Measurements from ENCODE around the gene PRR15L. TPM values are rescaled to one million over a fixed set of nuclear protein-coding genes. Genes with fewer than 3 reads are reported as not detected.
A peak's percentile ranks its signal among the peaks of the same experiment; 100 is the strongest.

Gene PRR15L
- total RNA-seq, 4 donors from 2014 or later: 111 to 230 (median 182) TPM

GRCh38 chr17:48001197-48001596 is 43.5 kb upstream of the PRR15L start:
- H3K4me3 ChIP-seq: no peak overlapping the region

DNA sequence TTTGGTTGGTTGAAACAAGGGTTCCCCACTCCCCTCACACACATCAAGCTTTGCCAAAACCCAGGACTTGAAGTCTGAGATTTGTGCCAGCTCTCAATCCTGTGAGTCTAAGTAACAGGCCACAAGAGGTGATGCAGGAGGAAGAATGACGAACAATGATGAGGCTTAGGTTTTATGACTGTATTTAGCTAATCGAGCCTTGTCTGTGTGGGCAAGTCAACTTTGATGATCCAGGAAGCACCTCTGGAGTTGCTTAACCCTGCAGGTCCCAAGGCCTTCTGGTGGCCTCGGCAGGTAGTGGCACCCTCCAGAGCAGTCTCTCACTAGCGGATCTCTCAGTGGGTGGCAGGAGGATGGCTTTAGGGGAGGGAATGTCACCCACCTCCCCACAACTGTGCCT is 41.9 kb upstream of the PRR15L start:
- Histone ChIP-seq H3K36me3 (no peaks in the 10 kb centered on the region), H3K27ac (no peak overlapping the region), H3K4me1 (peaks cover 0 to 17% (median 9%) of the 10 kb centered on the region in 4 donors), H3K4me3 (no peak overlapping the region), H3K27me3 (no peaks in the 10 kb centered on the region), H3K9me3 (no peaks in the 10 kb centered on the region)
- 43% methylated on average over 4 of the region's 4 CpGs; no CpG with 5 or more reads in 1 of the 2 donors for WGBS, 2 donors (ENCODE audit: low coverage in 1 of 2)
- TF ChIP-seq, protein P1, sequence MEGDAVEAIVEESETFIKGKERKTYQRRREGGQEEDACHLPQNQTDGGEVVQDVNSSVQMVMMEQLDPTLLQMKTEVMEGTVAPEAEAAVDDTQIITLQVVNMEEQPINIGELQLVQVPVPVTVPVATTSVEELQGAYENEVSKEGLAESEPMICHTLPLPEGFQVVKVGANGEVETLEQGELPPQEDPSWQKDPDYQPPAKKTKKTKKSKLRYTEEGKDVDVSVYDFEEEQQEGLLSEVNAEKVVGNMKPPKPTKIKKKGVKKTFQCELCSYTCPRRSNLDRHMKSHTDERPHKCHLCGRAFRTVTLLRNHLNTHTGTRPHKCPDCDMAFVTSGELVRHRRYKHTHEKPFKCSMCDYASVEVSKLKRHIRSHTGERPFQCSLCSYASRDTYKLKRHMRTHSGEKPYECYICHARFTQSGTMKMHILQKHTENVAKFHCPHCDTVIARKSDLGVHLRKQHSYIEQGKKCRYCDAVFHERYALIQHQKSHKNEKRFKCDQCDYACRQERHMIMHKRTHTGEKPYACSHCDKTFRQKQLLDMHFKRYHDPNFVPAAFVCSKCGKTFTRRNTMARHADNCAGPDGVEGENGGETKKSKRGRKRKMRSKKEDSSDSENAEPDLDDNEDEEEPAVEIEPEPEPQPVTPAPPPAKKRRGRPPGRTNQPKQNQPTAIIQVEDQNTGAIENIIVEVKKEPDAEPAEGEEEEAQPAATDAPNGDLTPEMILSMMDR (IDR thresholded peaks at IDR 0.05): no peak
- TF ChIP-seq POLR2A (IDR thresholded peaks at IDR 0.05) (no peak), POLR2AphosphoS5 (IDR thresholded peaks at IDR 0.05) (no peak)
- intact Hi-C loops (cut with DNase I; ENCODE audit: low total_unique reads): no loop called here
- in situ Hi-C loops (cut with MboI; ENCODE audit: low pct_ligation_motif_present in 1 of 4, low pct_unique_long_range_greater_than_20kb in 1 of 4, low sequenced_read_pairs in 3 of 4): no loop called here
- DNase-seq: no peak

More at GRCh38 chr17:48001197-48001596, 43.5 kb upstream of the PRR15L start:
- 82 to 91% methylated on average over 1 of the region's 1 CpG for WGBS, 2 donors (ENCODE audit: low coverage in 1 of 2)
- in situ Hi-C loops (cut with MboI; ENCODE audit: low pct_ligation_motif_present in 1 of 4, low pct_unique_long_range_greater_than_20kb in 1 of 4, low sequenced_read_pairs in 3 of 4) (no loop called here), intact Hi-C loops (cut with DNase I; ENCODE audit: low total_unique reads) (no loop called here)
- peaks cover 0 to 17% (median 9%) of the 10 kb centered on the region in 4 donors for H3K4me1 ChIP-seq
- no peaks in the 10 kb centered on the region for H3K27me3 ChIP-seq
- peak overlapping the region in 2 of 4 donors; percentile 8 to 52 for H3K27ac ChIP-seq
- DNase-seq: no peak
- H3K9me3 ChIP-seq: no peaks in the 10 kb centered on the region
- TF ChIP-seq EP300 (IDR thresholded peaks at IDR 0.05; ENCODE audit: low read depth) (no peak), POLR2AphosphoS5 (IDR thresholded peaks at IDR 0.05) (no peak), POLR2A (IDR thresholded peaks at IDR 0.05) (no peak)
- TF ChIP-seq, protein P1 (IDR thresholded peaks at IDR 0.05): no peak
- H3K36me3 ChIP-seq: no peaks in the 10 kb centered on the region

- intact Hi-C loops (cut with DNase I; ENCODE audit: low total_unique reads) (no loop called here), in situ Hi-C loops (cut with MboI; ENCODE audit: low pct_ligation_motif_present in 1 of 4, low pct_unique_long_range_greater_than_20kb in 1 of 4, low sequenced_read_pairs in 3 of 4) (no loop called here)
- H3K4me1 ChIP-seq: peaks cover 0 to 13% (median 8%) of the 10 kb centered on the region in 4 donors
- H3K9me3 ChIP-seq: no peaks in the 10 kb centered on the region
- DNase-seq: no peak
- H3K27ac ChIP-seq: no peak overlapping the region
- H3K27me3 ChIP-seq: no peaks in the 10 kb centered on the region
- H3K36me3 ChIP-seq: no peaks in the 10 kb centered on the region
- TF ChIP-seq POLR2AphosphoS5 (IDR thresholded peaks at IDR 0.05) (no peak), POLR2A (IDR thresholded peaks at IDR 0.05) (no peak), EP300 (IDR thresholded peaks at IDR 0.05; ENCODE audit: low read depth) (no peak)
- TF ChIP-seq, protein P1 (IDR thresholded peaks at IDR 0.05): no peak
- 94 to 95% methylated on average over 3 to 7 of the region's 7 CpGs for WGBS, 2 donors (ENCODE audit: low coverage in 1 of 2)
- H3K4me3 ChIP-seq: no peak overlapping the region
Measured at GRCh38 chr17:47998044-47998443, 40.4 kb upstream of the PRR15L start.

GRCh38 chr17:47997586-47997985 is 39.9 kb upstream of the PRR15L start:
- Histone ChIP-seq H3K4me3 (no peak overlapping the region), H3K9me3 (no peaks in the 10 kb centered on the region), H3K27ac (no peak overlapping the region), H3K27me3 (no peaks in the 10 kb centered on the region), H3K36me3 (no peaks in the 10 kb centered on the region), H3K4me1 (peaks cover 0 to 8% (median 5%) of the 10 kb centered on the region in 4 donors)
- intact Hi-C loops (cut with DNase I; ENCODE audit: low total_unique reads) (no loop called here), in situ Hi-C loops (cut with MboI; ENCODE audit: low pct_ligation_motif_present in 1 of 4, low pct_unique_long_range_greater_than_20kb in 1 of 4, low sequenced_read_pairs in 3 of 4) (no loop called here)
- no peak for DNase-seq
- 86 to 93% methylated on average over 3 to 7 of the region's 7 CpGs for WGBS, 2 donors (ENCODE audit: low coverage in 1 of 2)
- TF ChIP-seq, protein P1 (IDR thresholded peaks at IDR 0.05): no peak
- TF ChIP-seq EP300 (IDR thresholded peaks at IDR 0.05; ENCODE audit: low read depth) (no peak), POLR2A (IDR thresholded peaks at IDR 0.05) (no peak), POLR2AphosphoS5 (IDR thresholded peaks at IDR 0.05) (no peak)
